T-helper 2 cell (primary cell): ENCODE results near the gene DNPH1.

Experiments
- DNase-seq, 5 experiments: peaks; one replicate each; pipeline versions ENCODE4 v3.0.0 to v3.0.0-alpha.2; 2012 to 2022

DNPH1 gene

DNA sequence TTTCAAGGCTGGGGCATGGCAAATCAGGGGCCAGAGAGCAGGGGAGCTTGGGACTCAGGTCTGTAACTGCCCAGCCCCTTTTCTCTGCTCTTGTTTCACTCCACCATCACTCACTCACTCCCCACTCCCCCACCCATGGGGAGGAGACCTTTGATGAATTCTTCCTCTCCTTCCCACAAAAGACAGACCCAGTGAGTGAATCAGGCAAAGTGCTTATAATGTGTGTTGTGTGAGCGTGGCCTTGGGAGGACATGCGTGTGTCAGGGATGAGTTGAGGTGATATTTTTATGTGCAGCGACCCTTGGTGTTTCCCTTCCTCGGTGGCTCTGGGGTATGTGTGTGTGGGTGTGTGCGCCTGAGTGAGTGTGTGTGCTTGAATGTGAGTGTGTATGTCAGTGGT lies 48.3 kb downstream of the DNPH1 start:
- DNase-seq: no peak

DNA sequence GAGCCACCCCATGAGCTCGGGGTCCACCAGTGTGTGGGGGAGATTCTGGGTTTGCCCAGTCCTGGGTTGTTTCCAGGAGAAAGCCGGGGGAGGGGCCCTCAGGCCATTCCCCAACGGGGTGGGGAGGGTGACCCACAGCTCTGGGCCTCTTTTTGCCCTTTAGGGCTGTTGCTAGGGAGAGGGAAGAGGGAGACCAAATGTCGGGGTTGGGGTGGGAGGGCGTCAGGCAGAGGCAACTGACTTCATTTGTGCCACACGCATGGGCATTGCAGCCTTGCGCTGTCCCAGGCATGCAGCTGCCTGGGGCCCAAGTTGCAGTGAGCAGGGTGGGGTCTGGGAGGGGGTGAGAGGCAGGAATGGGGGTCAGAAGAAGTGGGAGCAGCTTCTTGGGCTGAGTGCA lies 49.2 kb downstream of the DNPH1 start:
- DNase-seq: no peak

GRCh38 chr6:43178951-43179830 lies 50.1 kb downstream of the DNPH1 start:
- no peak for DNase-seq

DNA sequence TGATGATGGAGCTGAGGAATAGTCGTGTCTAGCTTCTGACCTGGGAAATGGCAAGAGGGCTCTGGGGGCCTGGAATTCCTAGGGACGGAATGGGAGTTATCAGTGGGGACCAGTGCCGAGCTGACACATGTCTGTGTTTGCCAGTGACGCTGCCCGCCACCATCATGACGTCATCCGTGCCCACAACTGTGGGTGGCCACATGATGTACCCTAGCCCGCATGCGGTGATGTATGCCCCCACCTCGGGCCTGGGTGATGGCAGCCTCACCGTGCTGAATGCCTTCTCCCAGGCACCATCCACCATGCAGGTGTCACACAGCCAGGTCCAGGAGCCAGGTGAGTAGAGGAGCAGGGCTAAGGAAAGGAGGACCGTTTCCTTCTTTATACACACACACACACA lies 51.1 kb downstream of the DNPH1 start:
- DNase-seq: no peak

DNA sequence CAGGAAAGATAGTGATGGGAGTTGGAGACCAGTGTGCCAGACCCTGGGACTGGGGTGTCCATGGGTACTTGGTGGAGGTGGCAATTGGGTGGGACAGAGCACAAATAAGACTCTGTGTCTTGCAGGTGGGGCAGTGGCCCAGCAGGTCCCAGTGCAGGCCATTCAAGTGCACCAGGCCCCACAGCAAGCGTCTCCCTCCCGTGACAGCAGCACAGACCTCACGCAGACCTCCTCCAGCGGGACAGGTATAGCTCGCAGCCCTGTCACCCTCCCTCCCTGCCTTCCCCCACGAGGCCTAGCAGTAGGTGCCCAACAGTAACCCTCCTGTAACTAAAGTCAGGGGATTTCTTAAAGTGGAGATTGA lies 52.9 kb downstream of the DNPH1 start:
- no peak for DNase-seq

DNA sequence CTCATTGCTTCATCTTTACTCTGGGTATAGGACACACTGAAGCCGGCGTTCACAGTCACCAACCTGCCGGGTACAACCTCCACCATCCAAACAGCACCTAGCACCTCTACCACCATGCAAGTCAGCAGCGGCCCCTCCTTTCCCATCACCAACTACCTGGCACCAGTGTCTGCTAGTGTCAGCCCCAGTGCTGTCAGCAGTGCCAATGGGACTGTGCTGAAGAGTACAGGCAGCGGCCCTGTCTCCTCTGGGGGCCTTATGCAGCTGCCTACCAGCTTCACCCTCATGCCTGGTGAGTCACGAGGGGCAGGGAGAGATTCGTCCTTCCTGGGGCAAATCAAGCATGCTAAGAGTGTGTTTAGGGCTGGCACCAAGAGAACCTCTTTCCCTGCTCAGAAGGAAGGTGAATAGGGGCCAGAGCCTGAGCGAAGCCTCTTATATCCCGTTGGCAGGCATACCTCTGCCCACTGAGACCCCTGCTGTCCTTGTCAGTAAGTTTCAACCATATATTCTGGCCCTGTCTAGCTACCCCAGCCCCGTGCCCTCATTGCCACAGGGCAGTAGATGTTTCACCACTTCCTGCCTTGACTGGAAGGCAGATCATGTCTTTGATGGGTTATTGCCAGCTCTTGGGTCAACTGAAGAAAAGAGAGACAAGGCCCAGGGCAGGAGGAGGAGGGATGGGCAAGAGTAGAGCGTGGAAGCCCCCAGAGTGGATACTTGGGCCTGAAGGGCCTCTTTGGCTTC lies 53.4 kb downstream of the DNPH1 start:
- DNase-seq: no peak
